Measurements from ENCODE around the gene ABCD1.

Gene ABCD1

DNA sequence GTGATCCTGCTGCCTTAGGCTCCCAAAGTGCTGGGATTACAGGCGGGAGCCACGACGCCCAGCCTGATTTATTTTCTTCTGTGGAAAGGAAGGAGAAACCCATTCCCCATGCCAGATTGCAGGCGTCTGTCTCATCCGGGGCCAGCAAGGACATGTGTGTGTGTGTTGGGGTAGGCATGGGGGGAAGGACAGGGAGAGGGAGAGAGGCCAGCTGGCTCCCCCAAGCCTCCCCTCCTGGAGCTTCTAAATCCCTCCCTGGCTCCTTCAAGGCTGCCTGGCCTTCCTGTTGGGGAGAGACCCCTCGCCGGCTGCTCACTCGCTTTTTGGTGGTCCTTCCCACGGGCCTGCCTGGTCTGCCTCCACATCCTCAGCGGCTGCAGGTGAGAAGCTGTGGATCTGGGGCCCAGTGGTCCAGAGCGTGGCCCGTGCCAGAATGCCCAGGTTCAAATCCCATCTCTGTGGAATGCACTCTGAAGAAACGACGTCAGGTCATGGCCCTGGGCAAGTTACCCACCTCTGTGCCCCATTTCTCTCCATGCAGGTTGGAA, 38.0 kb downstream of the ABCD1 start:
- DNase-seq (ENCODE audit: low spot score) = no peak

DNA sequence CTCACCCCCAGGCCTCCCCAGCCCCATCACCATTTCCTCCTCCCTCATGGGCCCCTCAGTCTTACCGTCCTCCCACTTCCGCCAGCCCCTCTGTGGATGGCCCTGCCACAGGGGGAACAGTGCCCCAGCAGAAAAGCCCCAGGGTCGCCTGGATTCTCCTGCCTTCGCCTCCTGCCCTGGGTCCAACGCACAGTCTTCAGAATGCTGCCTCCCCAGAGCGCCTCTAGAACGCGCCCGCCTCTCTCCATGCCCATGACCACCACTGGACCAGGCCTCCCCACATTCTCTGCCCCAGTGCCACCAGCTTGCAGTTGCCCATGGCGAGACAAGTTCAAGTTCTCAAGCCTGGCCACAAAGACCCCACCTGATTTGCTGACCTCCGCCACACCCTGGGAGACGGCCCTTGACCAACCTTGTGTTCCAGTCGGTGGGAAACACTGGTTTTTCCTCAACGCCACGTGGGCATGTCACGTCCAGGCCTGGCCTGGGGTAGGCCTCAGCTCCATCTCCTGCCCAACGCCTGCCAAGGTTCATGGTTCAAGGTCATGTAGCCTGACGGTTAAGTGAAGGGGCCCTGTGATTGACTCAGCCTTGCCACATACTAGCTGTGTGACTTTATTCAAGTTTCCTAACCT, 38.8 kb downstream of the ABCD1 start:
- no peak for DNase-seq (ENCODE audit: low spot score)

DNA sequence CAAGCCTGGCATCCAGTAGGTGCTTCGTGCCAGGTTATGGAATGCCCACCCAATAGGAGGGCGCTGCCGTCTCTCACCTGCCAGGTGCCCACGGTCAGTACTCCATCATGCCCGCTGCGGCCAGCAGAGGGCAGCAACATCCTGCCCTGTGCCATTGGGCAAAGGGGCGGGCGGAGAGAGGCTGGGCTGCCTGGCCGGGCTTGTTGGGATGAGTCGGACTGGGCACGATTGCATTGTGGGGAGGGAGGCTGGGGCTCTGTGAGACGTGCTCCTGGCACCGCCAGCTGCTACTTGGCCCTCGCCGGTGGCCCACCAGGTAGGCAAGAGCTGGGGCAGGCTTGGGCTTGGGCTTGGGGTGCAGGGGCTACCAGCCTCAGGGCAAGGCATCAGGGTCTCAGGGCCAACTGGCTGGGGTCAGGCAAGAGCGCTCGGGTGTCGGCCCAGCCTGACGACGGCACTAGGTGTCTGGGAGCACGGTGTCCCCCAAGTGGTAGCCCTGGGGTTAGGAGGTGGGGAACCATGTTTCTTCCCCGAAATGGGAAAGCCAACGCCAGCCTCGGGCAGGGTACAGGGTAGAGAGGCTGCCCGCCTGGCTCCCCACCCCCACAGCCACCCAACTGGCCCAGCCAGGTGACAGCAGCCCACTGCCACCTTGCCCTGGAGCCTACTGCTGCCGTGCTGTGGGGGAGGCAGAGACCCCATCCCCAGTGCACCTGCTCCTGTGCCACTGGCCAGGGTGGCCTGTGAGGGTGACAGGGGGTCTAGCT, 39.5 kb downstream of the ABCD1 start, which contains the start of gene PLXNB3:
Gene PLXNB3, plus strand, starts transcription at position 261 of the 767 bp plus-strand sequence. CDS start 1,287 bp downstream, outside the sequence.
- peak; percentile 85 for DNase-seq (ENCODE audit: low spot score)

- no peak for DNase-seq (ENCODE audit: low spot score)
Measured at GRCh38 chrX:153764786-153765137, 40.1 kb downstream of the ABCD1 start.

DNA sequence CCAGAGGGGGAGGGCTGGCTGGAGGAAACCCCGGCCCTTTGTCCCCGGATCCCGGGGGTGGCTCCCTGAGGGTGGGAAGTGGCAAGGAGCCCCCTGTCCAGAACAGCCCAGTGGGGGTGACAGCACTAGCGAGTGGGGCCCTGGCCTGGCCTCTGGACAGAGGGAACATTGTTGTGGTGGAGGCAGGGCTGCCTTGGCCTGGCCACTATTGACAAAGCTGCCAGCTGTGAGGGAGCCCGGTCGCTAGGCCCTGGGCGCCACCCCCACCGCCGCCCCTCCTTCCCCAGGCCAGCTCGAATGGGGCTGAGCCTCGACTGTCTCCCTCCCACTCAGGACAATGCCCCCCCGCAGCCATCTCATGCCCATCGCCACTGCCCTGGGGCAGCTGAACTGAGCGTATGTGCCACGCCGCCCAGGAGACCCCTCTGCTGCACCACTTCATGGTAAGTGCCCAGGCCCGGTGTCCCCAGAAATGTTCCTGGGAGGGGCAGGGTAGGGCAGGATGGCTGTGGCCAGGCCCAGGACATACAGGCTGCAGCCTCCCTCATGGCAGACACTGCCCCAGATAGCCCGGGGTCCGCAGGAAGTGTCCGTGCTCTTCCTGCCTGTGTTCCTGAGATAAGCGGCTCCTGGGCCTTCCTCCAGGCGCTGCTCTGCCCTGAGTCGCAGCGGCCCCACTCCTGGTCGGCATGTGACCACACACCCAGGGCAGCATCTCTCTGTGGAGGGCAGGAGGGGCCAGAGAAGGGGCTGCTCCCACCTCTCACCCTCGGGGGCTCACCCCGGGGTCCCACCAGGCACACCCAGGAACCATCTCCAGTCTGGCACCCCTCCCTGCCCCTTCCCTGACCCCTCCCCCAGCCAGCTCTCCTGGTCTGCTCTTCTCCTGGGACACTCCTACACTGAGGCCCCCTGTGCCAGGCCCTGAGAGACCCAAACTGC, 40.8 kb downstream of the ABCD1 start:
- no peak for DNase-seq (ENCODE audit: low spot score)

DNA sequence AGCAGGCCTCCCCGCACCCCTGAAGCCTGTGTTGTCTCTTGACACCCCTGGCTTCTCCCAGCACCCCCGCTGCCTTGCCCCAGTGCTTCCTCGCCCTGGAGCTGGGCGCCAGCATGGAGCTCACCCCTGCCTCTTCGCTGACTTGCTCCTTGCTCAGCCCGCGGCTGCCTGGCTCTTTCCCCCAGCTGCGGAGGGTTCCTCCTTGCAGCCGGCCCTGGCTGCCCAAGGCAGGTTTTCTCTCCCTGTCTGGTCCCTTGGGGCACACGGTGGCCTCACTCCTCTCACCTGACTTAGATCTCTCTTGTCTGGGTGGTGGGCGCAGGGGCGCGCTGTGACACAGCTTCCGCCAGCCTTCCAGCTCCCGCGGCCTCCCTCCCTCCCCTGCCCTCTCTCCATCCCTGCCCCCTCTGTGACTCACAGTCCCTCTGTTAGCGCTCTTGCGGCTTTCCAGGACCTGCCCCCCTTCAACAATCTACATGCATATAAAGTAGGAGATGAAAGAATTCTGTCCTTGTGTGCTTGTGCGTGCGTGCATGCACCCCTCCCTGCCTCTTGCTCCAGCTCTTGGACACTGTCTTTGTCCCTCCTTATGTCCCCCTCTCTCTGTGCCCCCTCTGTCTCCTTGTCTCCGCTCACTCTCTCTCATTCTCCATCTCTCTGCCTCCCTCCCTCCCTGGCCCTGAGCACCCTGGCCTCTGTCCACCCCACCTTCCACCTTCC, 41.6 kb downstream of the ABCD1 start:
- DNase-seq (ENCODE audit: low spot score) = peak; percentile 87

DNA sequence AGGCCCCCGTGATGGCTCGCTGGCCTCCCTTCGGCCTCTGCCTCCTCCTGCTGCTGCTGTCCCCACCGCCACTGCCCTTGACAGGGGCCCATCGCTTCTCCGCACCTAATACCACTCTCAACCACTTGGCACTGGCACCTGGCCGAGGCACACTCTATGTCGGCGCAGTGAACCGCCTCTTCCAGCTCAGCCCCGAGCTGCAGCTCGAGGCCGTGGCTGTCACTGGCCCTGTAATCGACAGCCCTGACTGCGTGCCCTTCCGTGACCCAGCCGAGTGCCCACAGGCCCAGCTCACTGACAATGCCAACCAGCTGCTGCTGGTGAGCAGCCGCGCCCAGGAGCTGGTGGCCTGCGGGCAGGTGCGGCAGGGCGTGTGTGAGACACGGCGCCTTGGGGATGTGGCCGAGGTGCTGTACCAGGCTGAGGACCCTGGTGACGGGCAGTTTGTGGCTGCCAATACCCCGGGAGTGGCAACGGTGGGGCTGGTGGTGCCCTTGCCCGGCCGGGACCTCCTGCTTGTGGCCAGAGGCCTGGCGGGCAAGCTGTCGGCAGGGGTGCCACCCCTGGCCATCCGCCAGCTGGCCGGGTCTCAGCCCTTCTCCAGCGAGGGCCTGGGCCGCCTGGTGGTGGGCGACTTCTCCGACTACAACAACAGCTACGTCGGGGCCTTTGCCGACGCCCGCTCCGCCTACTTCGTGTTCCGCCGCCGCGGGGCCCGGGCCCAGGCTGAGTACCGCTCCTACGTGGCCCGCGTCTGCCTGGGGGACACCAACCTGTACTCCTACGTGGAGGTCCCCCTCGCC, 42.4 kb downstream of the ABCD1 start:
- DNase-seq (ENCODE audit: low spot score) = no peak

DNA sequence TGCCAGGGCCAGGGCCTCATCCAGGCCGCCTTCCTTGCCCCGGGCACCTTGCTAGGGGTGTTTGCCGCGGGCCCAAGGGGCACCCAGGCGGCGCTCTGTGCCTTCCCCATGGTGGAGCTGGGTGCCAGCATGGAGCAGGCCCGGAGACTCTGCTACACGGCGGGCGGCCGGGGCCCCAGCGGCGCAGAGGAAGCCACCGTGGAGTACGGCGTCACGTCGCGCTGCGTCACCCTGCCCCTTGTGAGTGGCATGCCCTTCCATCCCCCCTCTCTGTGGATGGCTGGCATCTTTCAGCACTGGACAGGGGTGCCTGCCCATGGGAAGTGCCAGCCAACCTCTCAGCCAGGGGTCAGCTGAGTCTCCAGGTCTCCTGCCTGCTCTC, 43.0 kb downstream of the ABCD1 start:
- no peak for DNase-seq (ENCODE audit: low spot score)

DNA sequence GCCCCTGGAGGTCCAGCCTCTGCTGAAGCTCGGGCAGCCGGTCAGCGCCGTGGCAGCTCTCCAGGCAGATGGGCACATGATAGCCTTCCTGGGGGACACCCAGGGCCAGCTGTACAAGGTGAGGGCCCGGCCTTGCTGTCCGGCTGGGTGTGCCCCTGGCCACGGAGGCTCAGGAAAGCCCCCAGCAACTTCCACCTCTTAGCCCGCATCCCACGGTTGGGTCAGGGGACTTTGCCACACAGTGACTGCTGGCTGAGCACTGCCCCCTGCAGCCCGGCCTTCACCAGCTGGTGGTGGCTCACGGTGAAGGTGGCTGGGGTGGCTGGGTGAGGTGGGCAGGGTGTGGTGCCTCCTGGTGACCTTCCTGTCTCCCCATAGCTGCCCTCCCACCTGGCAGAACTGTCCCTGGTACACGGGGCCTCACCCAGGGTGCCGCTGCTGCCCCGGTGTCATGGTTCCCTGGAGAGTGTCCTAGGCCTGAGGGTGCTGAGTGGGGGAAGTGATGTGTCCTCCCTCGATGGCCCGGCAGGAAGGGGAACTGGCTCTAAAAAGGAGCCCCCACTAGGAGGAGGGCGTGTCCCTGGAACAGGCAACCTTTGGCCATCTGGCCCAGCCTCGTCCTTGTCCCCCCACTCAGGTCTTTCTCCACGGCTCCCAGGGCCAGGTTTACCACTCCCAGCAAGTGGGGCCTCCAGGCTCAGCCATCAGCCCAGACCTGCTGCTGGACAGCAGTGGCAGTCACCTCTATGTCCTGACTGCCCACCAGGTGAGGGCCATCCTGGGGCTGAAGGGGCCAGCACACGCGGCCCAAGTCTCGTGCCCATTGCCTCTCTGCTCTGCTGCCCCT, 43.9 kb downstream of the ABCD1 start:
- no peak for DNase-seq (ENCODE audit: low spot score)

DNA sequence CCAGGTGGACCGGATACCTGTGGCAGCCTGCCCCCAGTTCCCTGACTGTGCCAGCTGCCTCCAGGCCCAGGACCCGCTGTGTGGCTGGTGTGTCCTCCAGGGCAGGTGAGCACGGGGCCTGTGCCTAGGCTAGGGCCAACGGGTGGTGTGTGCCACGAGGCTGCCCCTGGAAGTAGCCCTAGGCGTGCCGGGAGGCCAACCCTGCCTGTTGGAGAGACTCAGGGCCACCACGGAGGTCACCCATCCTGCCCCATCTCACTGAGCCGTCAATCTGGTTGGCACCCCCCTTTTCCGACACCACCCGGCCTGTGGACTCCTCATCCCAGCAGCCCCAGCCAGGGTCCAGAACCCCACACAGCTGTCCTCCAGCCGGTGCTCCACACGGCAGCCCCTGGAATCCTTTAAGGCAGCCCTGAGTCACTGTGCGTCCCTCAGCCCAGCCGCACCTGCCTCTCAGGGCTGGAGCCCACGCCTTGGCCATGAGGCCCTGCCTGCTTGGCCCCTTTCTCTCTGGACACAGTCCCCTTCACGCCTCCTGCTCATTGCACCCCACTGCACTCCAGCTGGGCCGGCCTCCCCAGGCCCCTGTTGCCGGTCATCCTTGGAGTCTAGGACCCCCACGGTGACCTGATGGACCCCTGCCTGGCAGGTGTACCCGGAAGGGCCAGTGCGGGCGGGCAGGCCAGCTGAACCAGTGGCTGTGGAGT, 44.7 kb downstream of the ABCD1 start:
- DNase-seq (ENCODE audit: low spot score) = no peak

DNA sequence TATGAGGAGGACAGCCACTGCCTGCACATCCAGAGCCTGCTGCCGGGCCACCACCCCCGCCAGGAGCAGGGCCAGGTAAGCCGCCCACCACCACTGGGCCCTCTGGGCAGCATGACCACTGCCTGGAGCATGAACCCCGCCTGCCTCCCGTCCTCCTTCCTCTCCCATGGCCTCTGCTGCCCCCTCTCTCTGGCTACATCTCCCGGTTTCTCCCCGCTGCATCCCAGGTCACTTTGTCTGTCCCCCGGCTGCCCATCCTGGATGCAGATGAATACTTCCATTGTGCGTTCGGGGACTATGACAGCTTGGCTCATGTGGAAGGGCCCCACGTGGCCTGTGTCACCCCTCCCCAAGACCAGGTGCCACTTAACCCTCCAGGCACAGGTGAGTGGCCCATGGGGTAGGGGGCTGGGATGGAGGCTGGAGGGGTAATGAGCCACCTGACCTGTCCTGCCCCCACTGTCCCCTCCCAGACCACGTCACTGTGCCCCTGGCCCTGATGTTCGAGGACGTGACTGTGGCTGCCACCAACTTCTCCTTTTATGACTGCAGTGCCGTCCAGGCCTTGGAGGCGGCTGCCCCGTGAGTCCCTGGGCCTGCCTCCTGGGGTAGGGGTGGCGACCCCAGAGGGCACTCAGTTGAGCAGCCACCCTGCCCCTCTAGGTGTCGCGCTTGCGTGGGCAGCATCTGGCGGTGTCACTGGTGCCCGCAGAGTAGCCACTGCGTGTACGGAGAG, 45.4 kb downstream of the ABCD1 start:
- no peak for DNase-seq (ENCODE audit: low spot score)

DNA sequence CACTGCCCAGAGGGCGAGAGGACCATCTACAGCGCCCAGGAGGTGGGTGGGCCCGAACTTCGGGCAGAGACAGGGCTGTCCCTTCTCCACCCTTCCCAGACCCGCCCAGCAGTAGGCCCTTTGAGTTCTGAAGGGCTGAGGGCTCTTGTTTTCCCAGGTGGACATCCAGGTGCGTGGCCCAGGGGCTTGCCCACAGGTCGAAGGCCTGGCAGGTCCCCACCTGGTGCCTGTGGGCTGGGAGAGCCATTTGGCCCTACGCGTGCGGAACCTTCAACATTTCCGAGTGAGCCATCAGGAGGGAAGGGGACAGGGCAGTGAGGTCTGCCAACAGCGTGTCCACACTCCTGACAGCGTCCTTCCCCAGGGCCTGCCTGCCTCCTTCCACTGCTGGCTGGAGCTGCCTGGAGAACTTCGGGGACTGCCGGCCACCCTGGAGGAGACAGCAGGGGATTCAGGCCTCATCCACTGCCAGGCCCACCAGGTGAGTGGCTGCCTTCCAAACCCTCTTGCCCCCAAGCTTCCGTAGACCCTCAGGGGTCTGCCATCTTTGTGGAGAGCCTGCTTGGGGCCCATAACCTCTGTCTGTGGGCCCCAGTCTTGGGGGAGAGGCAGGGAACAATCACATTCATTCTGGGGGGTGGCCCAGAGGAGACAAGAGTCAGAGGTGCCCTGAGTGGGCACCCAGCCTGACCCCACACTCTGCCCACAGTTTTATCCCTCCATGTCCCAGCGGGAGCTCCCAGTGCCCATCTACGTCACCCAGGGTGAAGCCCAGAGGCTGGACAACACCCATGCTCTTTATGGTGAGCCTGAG, 46.2 kb downstream of the ABCD1 start:
- no peak for DNase-seq (ENCODE audit: low spot score)

- DNase-seq (ENCODE audit: low spot score) = no peak
Measured at GRCh38 chrX:153771415-153772315, 47.0 kb downstream of the ABCD1 start.

GRCh38 chrX:153772316-153773217, 47.9 kb downstream of the ABCD1 start:
- DNase-seq (ENCODE audit: low spot score) = no peak

- DNase-seq (ENCODE audit: low spot score) = no peak
Measured at GRCh38 chrX:153773218-153773611, 48.6 kb downstream of the ABCD1 start.
